Effector memory CD4-positive, alpha-beta T cell (primary cell): ENCODE measurements around the gene ELP1.
A peak's percentile ranks its signal among the peaks of the same experiment; 100 is the strongest.

Experiments
- DNase-seq, 3 donors: peaks; one replicate each; pipeline ENCODE4 v3.0.0-alpha.2; 2020
- H3K27ac ChIP-seq: 2 replicates; pipeline ENCODE4 v1.7.0; 2013; ENCODE audit warnings: mild to moderate bottlenecking, low read length, moderate library complexity; ENCODE audit not compliant: insufficient read depth, poor library complexity, severe bottlenecking
- H3K27me3 ChIP-seq: replicated peaks from 2 replicates; pipeline ENCODE4 v1.7.0; 2013; ENCODE audit warnings: mild to moderate bottlenecking, low read length; ENCODE audit not compliant: insufficient read depth, control insufficient read depth, poor library complexity, severe bottlenecking
- H3K36me3 ChIP-seq: 2 replicates; pipeline ENCODE4 v1.7.0; 2013; ENCODE audit warnings: mild to moderate bottlenecking, low read length, moderate library complexity; ENCODE audit not compliant: control insufficient read depth, insufficient read depth
- H3K4me1 ChIP-seq: 2 replicates; pipeline ENCODE4 v1.7.0; 2013; ENCODE audit warnings: low read length, mild to moderate bottlenecking; ENCODE audit not compliant: control insufficient read depth, insufficient read depth, poor library complexity, severe bottlenecking
- H3K4me3 ChIP-seq: 2 replicates; pipeline ENCODE4 v1.7.0; 2013; ENCODE audit warnings: low read length, low read depth, mild to moderate bottlenecking; ENCODE audit not compliant: insufficient read depth, poor library complexity, severe bottlenecking
- H3K9me3 ChIP-seq: 2 replicates; pipeline ENCODE4 v1.7.0; 2013; ENCODE audit warnings: mild to moderate bottlenecking, low read length, moderate library complexity; ENCODE audit not compliant: control insufficient read depth

Gene ELP1

GRCh38 chr9:108960331-108960730 lies 26.4 kb upstream of the ELP1 start:
- H3K9me3 ChIP-seq, result no peaks in the 10 kb centered on the region
- H3K4me3 ChIP-seq, result no peak overlapping the region
- H3K36me3 ChIP-seq, result no peaks in the 10 kb centered on the region
- no peak overlapping the region for H3K27ac ChIP-seq
- H3K27me3 ChIP-seq, result no peaks in the 10 kb centered on the region
- no peaks in the 10 kb centered on the region for H3K4me1 ChIP-seq
- DNase-seq, result no peak

GRCh38 chr9:108956631-108957026 lies 22.7 kb upstream of the ELP1 start:
- Histone ChIP-seq H3K9me3 (no peaks in the 10 kb centered on the region), H3K27me3 (no peaks in the 10 kb centered on the region)

GRCh38 chr9:108956022-108956630 lies 22.2 kb upstream of the ELP1 start:
- Histone ChIP-seq H3K27me3 (no peaks in the 10 kb centered on the region), H3K27ac (no peak overlapping the region), H3K4me3 (no peak overlapping the region), H3K4me1 (no peaks in the 10 kb centered on the region), H3K9me3 (no peaks in the 10 kb centered on the region), H3K36me3 (no peaks in the 10 kb centered on the region)
- DNase-seq, result no peak

More at GRCh38 chr9:108956631-108957026, 22.7 kb upstream of the ELP1 start:
- H3K27ac ChIP-seq, result no peak overlapping the region
- H3K4me3 ChIP-seq, result no peak overlapping the region
- H3K4me1 ChIP-seq, result no peaks in the 10 kb centered on the region
- no peaks in the 10 kb centered on the region for H3K36me3 ChIP-seq
- DNase-seq, result no peak

- Histone ChIP-seq H3K27ac (no peak overlapping the region), H3K4me3 (no peak overlapping the region), H3K9me3 (no peaks in the 10 kb centered on the region), H3K4me1 (no peaks in the 10 kb centered on the region), H3K27me3 (no peaks in the 10 kb centered on the region), H3K36me3 (no peaks in the 10 kb centered on the region)
- DNase-seq, result no peak
These were observed 20.2 kb upstream of the ELP1 start for GRCh38 chr9:108953983-108954574.

GRCh38 chr9:108951578-108951977 lies 17.7 kb upstream of the ELP1 start:
- Histone ChIP-seq H3K9me3 (no peaks in the 10 kb centered on the region), H3K27me3 (no peaks in the 10 kb centered on the region), H3K4me1 (no peaks in the 10 kb centered on the region), H3K4me3 (no peak overlapping the region), H3K36me3 (no peaks in the 10 kb centered on the region), H3K27ac (no peak overlapping the region)
- no peak for DNase-seq

GRCh38 chr9:108950168-108950567 lies 16.2 kb upstream of the ELP1 start:
- H3K9me3 ChIP-seq, result no peaks in the 10 kb centered on the region
- no peaks in the 10 kb centered on the region for H3K27me3 ChIP-seq
- no peak for DNase-seq
- H3K4me1 ChIP-seq, result no peaks in the 10 kb centered on the region
- H3K27ac ChIP-seq, result no peak overlapping the region
- no peaks in the 10 kb centered on the region for H3K36me3 ChIP-seq
- H3K4me3 ChIP-seq, result no peak overlapping the region

GRCh38 chr9:108939975-108940374 lies 6.1 kb upstream of the ELP1 start:
- no peaks in the 10 kb centered on the region for H3K27me3 ChIP-seq
- no peak overlapping the region for H3K4me3 ChIP-seq
- H3K36me3 ChIP-seq, result no peaks in the 10 kb centered on the region
- peaks cover 2% of the 10 kb centered on the region for H3K4me1 ChIP-seq
- no peak for DNase-seq
- H3K27ac ChIP-seq, result no peak overlapping the region
- no peaks in the 10 kb centered on the region for H3K9me3 ChIP-seq

GRCh38 chr9:108937561-108938305 lies 3.8 kb upstream of the ELP1 start:
- H3K27me3 ChIP-seq, result no peaks in the 10 kb centered on the region
- no peak for DNase-seq
- no peaks in the 10 kb centered on the region for H3K9me3 ChIP-seq
- H3K4me3 ChIP-seq, result no peak overlapping the region
- peaks cover 14% of the 10 kb centered on the region for H3K4me1 ChIP-seq
- H3K27ac ChIP-seq, result no peak overlapping the region
- no peaks in the 10 kb centered on the region for H3K36me3 ChIP-seq

- peaks cover 4% of the 10 kb centered on the region for H3K36me3 ChIP-seq
These were observed 484 bp upstream of the ELP1 start, which contains the start of gene ABITRAM for GRCh38 chr9:108934323-108934893. Gene ABITRAM, plus strand, starts transcription at chr9:108934400. Its CDS starts 87 bp downstream, at chr9:108934487.

More at GRCh38 chr9:108934323-108934893, 484 bp upstream of the ELP1 start, which contains the start of gene ABITRAM:
- Histone ChIP-seq H3K4me3 (peak within 1 kb of the TSS; percentile 82), H3K9me3 (no peaks in the 10 kb centered on the region), H3K27ac (peak within 1 kb of the TSS; percentile 89), H3K27me3 (no peaks in the 10 kb centered on the region), H3K4me1 (peaks cover 17% of the 10 kb centered on the region)
- DNase-seq, result peak in 2 of 3 donors; percentile 70 to 75
